Ammon's horn (tissue), 1 donor: Measurements from ENCODE around the gene SMIM1.

Experiments used
- DNase-seq: peaks from one replicate; pipeline ENCODE4 v3.0.0-alpha.2; 2016; ENCODE audit warnings: low spot score

Gene SMIM1

GRCh38 chr1:3822421-3822820 is 49.9 kb downstream of the SMIM1 start:
- DNase-seq: no peak

GRCh38 chr1:3824650-3825049 is 52.1 kb downstream of the SMIM1 start:
- no peak for DNase-seq

- no peak for DNase-seq
These were observed 52.8 kb downstream of the SMIM1 start for GRCh38 chr1:3825356-3825755.
